HG03175 (cell line): ENCODE results near the gene NPBWR2.
"Not testable (repeated sequence)": the region's sequence is repeated elsewhere in the genome, so short reads cannot be mapped to it uniquely, and the experiment has no call there.

Experiments
- ATAC-seq: cut with Tn5 transposase; IDR thresholded peaks from one replicate; pipeline ENCODE4 v1.9.1; 2021; ENCODE audit warnings: mild to moderate bottlenecking, moderate library complexity; ENCODE audit not compliant: unreplicated experiment

NPBWR2 gene

DNA sequence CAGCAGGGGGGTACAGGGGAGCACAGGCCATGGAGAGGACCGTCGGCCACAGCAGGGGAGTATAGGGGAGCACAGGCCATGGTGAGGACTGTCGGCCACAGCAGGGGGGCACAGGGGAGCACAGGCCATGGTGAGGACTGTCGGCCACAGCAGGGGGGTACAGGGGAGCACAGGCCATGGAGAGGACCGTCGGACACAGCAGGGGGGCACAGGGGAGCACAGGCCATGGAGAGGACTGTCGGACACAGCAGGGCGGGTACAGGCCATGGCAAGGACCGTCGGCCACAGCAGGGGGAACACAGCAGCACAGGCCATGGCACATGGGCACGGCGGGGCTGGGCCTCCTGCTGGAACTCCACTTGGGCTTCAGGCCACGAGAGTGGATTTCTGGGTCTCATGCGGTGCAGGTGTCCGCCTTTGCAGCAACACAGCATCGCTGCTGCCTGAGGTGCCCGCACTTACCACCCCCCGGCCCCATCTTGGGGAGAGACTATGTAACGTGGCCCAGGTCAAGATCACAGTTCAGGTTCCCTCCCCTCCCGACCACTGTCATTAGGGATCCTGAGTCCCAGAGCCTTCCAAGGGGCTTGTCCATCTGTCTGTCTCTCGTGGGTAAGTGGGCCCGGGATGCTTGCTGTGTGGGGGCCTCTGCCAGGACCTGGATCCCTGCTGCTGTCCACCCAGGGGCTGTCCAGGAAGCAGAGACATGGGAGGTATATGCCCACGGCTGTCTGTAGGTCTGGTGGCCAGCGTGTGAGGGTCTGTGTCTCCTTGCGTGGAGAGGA, 2.5 kb downstream of the NPBWR2 start:
- no peak for ATAC-seq

DNA sequence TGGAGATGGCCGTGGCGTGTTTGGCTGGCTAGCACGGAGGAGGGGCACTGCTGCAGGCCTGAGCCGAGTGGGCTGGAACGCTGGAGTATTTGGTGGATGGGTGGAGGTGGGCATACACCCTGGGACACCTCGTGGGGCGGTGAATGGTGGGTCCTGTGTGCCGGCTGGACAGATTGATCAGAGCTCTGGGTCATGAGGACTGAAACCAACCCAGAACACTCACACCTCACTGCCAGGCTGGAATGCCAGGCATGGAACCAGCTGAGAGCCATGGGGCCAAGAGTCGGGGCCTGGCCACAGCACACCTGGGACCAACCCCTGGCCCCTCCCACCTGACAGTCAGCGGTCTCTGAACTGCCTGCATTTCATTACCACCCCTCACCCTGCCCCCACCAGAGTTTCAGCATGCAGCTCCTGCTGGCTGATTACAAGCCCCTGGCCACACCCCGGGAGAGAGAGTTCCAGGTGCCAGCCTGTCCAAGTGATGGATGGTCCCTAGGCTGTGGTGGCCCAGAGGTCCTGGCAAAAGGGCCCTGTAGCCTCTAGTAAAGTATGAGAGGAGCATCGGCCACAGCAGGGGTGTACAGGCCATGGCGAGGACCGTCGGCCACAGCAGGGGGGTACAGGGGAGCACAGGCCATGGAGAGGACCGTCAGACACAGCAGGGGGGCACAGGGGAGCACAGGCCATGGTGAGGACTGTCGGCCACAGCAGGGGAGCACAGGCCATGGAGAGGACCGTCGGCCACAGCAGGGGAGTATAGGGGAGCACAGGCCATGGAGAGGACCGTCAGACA, 3.3 kb downstream of the NPBWR2 start:
- no peak for ATAC-seq

DNA sequence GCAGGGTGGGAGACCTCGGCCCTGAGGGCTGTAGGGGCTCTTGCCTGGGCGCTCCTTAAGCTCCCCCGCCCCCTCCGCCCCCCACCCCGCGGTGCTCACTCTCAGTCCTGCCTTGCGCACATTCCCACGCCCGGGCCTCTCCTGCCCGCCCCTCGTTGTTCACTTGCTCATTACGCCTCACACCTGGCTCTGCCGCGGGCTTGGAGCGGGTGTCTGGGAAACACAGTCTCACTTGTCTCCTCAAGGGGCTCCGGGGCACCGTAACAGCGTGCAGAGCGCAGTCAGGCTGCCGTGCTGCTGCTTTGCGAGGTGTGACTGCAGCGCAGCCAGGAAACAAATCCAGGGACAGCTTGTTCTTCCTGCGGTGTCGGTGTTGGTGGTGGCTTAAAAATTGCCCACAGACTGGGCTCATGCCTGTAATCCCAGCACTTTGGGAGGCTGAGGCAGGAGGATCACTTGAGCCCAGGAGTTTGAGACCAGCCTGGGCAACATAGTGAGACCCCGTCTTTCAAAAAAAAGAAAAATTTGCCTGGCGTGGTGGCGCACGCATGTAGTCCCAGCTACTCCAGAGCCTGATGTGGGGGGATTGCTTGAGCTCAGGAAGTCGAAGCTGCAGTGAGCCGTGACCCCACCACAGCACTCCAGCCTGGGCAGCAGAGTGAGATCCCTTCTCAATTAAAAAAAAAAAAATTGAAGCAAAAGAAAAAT, 4.6 kb downstream of the NPBWR2 start:
- no peak for ATAC-seq

DNA sequence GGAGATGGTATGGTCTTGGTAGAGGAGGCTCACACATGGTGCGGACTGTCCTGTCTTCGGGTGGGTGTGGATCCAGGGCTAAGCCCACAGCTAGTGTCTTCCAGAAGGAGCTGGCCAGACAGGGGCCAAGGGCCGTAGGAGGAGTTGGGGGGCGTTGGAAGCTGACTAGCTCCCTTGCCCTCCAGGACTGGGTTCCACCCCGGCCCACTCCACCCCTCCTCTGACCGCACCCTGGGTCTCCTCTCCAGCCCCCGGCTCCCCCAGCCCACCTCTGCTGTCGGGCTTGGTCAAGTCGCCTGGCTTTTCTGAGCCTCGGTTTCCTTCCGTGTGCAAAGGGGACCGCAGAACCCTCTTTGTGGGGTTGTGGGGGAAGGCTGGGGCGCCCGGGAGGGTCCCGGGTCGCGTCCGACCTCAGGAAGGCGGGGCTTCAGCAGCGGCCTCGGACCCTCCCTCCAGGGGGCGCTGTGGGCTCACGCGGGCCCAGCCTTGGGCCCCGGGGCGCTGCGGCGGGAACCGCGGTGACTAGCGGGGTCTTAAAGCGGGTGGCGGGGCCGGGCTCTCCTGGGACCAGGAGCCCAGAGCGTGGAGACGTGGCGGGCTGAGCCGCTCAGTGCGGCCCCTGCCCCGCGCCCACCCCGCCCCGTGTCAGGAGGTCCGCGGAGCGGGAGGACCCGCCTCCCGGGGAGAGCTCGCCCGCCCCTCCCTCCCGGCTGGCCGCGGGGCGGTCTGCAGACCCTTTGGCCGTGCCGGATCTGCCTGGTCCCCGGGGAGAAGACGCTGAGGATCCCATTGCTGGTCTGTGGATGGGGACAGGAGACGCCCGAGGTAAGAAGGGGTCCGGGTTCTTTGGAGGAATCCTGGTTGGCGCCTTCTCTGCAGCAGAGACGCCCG, 5.4 kb downstream of the NPBWR2 start:
- no peak for ATAC-seq

DNA sequence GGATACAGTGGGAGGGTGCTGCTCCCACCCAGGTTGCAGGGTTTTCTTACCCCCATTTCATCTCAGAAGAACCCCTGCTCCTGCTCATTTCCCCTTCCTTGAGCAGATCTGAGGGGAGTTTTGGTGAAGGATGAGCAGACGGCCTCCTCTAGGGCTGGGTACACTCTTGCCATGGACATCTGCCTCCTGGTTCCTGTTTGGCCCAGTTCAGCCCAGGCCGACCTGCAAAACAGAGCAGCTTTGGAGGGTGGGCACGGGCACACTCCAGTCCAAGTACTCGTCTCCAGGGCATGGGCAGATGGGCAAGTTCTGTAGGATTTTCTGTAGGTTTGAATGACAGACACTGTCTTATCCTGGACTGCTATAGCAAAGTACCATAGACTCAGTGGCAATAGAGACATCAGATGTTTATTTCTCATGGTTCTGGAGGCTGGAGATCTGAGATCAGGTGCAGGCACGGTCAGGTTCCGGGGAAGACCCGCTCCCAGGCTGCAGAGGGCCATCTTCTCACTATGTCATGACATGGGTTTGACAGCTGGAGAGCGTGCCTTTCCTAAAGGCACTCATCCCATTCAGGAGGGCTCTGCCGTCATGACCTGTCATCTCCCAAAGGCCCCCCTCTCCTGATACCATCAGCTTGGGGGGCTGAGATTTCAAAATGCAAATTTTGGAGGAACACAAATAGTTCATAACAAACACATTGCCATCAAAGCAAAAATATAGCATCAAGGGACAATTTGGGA, 6.2 kb downstream of the NPBWR2 start:
- ATAC-seq: no peak

DNA sequence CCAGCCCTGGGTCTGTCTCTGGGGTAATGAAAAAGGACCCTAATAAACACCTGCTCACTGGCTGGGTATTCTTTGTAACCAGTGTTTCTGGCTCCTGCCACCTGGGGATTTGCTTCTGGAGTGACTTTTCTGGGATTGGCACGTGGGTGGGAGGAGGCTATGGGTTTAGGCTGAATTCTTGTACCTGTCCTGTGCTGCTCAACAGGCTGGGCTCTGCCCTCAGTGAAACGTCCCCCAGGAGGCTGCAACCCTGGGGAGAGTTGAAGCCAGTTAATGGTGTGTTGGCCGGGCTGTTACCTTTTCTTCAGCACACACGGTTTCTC, 6.8 kb downstream of the NPBWR2 start:
- ATAC-seq: no peak

DNA sequence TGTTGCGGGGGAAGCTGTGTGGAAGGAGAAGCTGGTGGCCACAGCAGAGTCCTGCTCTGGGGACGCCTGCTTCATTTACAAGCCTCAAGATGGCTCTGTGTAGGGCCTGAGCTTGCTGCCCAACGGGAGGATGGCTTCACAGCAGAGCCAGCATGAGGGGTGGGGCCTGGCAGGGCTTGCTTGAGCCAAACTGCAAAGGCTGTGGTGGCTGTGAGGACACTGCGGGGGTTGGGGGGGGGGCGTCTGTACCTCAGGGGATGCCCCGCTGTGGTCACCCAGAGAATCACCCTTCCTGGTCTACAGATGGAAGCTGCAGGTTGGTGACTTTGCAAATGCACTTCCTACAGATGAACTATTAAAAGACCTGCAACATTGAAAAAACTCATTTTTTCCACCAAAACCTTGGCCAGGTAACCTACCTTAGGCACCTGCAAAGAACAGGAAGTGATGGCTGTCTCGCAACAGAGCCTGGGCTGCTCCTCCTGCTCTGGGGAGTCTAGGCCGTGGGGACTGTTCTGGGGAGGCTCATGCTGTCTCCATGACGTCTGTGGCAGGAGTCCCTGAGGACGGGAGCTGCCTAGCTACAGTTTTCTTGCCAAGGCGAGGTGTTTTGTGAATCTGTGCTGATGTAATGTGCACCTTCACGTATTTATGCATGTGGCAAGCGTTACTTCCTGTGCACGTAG, 7.3 kb downstream of the NPBWR2 start:
- ATAC-seq: no peak

DNA sequence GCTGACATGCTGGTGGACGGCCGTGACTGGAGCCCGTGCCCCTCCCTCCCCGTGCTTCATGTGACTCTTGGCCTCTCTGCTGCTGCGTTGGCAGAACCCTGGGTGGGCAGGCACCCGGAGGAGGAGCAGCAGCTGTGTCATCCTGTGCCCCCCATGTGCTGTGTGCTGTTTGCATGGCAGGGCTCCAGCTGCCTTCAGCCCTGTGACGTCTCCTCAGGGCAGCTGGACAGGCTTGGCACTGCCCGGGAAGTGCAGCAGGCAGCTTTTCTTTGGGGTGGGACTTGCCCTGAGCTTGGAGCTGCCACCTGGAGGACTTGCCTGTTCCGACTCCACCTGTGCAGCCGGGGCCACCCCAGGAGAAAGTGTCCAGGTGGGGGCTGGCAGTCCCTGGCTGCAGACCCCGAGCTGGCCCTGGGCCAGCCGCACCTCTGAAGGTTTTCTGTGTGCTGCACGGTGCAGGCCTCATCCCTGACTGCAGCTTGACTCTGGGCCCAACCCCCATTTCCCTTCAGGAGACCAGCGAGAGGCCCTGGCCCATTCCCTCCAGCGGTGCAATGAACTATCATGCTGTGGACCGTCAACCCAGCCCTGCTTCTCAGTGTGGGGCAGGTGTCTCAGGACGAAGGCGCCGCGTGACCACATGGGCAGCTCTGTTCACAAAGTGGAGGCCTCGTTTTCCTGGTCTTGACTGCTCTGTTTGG, 8.1 kb downstream of the NPBWR2 start:
- ATAC-seq: no peak

DNA sequence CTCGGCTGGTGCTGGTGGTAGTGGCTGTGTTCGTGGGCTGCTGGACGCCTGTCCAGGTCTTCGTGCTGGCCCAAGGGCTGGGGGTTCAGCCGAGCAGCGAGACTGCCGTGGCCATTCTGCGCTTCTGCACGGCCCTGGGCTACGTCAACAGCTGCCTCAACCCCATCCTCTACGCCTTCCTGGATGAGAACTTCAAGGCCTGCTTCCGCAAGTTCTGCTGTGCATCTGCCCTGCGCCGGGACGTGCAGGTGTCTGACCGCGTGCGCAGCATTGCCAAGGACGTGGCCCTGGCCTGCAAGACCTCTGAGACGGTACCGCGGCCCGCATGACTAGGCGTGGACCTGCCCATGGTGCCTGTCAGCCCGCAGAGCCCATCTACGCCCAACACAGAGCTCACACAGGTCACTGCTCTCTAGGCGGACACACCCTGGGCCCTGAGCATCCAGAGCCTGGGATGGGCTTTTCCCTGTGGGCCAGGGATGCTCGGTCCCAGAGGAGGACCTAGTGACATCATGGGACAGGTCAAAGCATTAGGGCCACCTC, 8.8 kb downstream of the NPBWR2 start:
- ATAC-seq: no peak

DNA sequence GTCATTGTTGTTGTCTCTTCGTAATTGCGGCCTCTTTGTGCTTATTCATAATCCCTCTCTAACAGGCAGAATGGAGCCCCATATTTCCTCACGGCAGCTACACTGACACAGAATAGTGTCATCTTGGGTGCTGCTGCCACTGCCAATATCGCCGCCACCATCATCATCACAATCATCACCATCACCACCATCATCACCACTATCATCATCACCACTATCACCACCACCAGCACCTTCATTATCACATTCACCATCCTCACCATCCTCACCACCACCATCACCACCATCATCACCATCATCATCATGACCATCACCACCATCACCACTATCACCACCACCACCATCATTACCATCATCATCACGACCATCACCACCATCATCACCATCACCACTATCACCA, 10.8 kb downstream of the NPBWR2 start:
- ATAC-seq: no peak

DNA sequence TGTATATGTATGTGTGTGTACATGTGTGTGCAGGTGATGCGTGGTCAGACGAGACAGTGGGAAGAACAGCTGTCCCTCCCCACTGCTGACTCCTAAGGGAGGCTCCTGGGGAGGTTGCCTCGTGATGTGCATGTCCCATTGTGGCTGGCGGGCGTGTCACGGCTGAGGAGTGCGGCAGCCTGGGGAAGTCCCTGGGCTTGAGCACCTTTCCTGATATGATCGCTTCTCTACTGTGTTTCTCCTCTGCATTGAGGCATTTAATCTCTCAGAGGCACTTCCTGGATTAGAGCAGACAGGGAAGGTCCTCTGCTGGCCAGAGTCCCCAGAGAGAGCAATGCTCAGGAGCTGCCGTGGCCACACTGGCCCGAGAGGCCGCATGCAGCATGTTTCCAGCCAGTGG, 11.4 kb downstream of the NPBWR2 start:
- no peak for ATAC-seq

DNA sequence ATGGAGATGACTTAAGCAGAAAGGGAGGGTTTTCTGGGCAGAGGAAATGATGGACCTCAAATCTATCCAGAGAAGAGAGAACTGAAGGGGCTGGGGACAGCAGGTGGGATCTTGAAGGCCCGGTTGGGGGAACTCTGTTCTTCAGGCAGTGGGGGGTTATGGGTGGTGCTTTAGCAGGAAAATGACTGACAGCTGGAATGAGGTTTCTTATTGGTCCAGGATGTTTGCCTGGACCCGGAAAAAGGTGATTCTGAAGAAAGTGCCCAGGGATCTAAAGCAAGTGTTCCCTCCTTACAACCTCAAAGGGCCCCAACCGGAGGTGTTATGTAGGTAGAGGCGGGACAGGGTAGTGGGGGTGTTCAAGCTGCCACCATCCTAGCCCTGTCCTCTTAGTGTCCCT, 11.9 kb downstream of the NPBWR2 start:
- ATAC-seq: no peak

DNA sequence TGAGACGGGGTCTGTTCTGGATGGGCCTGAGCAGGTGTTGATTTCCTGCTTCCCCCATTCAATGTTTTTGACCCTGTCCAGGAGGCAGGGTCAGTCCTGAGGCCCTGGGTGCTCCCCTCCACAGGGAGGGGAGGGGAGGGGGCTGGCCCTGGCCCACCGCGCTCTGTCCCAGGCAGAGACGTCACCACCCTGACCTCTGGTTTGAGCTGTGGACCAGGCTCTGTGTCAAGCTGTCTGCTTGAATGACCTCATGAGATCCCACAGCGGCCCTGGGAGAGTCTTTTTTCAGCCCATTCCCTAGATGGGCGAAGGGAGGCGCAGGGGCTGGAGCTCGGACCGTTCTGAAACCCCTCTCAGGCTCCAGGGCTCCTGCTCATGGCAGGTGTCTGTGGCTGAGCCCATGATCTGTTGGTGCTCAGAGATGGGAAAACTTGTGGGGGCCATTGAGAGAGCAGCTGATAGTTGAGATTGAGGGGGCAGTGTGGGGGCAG, 14.3 kb downstream of the NPBWR2 start:
- no peak for ATAC-seq

DNA sequence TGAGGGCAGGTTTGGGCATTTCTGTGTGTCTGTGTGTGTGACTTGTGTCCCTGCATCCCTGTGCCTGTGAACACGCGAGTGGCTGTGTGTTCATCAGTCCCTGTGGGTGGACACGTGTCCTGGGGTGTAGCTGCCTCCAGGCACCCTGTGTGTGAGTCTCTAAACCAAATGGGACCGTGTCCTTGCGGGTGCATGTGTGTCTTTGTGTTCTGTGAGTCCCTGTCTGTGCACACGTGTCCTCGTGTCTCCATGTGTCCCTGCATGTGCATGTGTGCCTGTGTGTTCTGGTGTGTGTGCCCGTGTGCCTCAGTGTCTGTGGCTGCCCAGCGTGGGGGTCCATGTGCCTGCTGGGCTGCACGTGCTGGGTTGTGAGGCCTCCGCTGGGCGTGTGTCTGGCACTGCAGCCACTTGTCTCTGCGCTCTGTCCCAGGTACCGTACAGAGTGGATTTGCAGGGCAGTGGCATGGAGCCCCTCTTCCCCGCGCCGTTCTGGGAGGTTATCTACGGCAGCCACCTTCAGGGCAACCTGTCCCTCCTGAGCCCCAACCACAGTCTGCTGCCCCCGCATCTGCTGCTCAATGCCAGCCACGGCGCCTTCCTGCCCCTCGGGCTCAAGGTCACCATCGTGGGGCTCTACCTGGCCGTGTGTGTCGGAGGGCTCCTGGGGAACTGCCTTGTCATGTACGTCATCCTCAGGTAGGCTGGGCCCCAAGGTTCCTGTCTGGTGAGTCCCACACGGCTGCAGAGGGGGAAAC, 14.9 kb downstream of the NPBWR2 start:
- no peak for ATAC-seq

DNA sequence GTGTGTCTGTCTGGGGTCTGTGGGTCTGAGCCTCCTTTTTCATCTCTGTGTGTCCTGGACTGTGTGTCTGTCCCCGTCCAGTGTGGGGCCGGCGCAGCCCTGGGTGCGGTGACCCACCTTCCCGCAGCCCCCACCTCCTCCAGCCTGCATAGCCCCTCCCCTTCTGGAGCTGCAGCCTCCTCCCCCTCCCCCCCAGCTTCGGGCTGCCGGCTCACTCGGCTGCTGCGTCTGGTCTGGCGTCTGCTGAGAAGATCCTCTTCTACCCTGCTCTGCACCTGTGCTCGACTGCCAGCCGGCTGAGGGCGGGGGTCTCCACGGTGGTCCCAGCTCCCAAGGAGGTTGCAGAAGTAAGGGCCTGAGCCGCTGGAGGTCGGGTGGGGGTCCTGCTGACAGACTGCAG, 15.6 kb downstream of the NPBWR2 start:
- ATAC-seq: no peak

DNA sequence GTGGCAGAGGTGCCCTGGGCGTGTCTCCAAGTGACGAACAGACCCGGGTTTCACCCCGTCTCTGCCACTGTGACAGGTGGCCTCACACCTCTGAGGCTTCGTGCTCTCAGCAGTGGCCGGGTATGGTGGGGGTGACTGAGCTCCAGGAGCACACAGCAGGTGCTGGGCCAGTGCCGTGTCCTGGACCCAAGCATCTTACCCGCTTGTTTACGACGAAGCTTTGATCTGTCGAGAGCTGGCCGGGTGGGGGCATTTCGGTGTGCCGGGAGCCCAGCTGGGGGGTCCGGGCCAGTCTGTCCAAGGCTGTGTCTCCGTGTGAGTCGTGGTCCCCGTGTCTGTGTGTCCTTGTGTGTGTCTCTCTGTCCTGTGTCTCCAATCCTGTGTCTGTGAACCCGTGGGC, 16.0 kb downstream of the NPBWR2 start:
- ATAC-seq: no peak

DNA sequence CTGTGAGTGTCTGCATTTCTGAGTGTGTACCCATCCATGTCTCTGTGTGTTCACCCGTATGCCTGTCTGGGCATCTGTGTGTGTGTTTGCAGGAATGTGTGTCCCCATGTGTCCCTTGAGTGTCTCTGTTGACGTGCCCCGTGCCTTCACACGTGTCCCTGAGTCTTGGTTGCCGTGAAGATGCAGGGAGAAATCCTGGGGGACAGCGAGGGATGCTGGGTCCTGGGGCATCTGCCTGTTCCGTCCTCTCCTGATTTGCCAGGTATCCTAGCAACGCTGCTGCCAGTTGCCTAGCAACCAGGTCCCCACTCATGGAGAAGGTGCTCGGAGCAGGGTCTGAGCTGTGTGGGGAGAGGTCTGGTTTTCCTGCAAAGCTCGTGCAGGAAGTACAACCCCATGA, 17.2 kb downstream of the NPBWR2 start:
- ATAC-seq: no peak

DNA sequence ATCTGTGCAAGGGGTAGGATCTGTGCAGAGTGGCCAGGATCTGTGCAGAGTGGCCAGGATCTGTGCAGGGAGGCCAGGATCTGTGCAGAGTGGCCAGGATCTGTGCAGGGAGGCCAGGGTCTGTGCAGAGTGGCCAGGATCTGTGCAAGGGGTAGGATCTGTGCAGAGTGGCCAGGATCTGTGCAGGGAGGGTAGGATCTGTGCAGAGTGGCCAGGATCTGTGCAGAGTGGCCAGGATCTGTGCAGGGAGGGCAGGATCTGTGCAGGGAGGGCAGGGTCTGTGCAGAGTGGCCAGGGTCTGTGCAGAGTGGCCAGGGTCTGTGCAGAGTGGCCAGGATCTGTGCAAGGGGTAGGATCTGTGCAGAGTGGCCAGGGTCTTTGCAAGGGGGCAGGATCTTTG, 18.8 kb downstream of the NPBWR2 start:
- ATAC-seq: not testable (repeated sequence)
